ENCODE data around the gene PHF21A.

GRCh38 chr11:46142561-46142960, 21.3 kb upstream of the PHF21A start:
- TF ChIP-seq CTCF (conservative IDR thresholded peaks at IDR 0.05): no peak
- no peak for TF ChIP-seq ZFX (IDR thresholded peaks at IDR 0.05)
